Medulla oblongata (tissue), 1 donor: ENCODE measurements around the gene KCND3.

ENCODE experiments used
- DNase-seq: peaks from one replicate; pipeline ENCODE4 v3.0.0-alpha.2; 2015; ENCODE audit errors: extremely low spot score

KCND3 gene

GRCh38 chr1:111778066-111778465 lies 211.4 kb downstream of the KCND3 start:
- DNase-seq: no peak

- DNase-seq: no peak
Measured at GRCh38 chr1:111777301-111777700, 212.2 kb downstream of the KCND3 start.

GRCh38 chr1:111776861-111777260 lies 212.6 kb downstream of the KCND3 start:
- no peak for DNase-seq

GRCh38 chr1:111776391-111776790 lies 213.1 kb downstream of the KCND3 start:
- no peak for DNase-seq

GRCh38 chr1:111775966-111776365 lies 213.5 kb downstream of the KCND3 start:
- DNase-seq: no peak

- DNase-seq: no peak
Measured at GRCh38 chr1:111770916-111771315, 218.6 kb downstream of the KCND3 start.

GRCh38 chr1:111769517-111770146 lies 219.8 kb downstream of the KCND3 start:
- peak; percentile 84 for DNase-seq

- DNase-seq: no peak
Measured at GRCh38 chr1:111768625-111769024, 220.8 kb downstream of the KCND3 start.

- DNase-seq: no peak
Measured at GRCh38 chr1:111768023-111768422, 221.4 kb downstream of the KCND3 start.

- no peak for DNase-seq
Measured at GRCh38 chr1:111762332-111762731, 227.1 kb downstream of the KCND3 start.

GRCh38 chr1:111761717-111762116 lies 227.8 kb downstream of the KCND3 start:
- no peak for DNase-seq

- no peak for DNase-seq
Measured at GRCh38 chr1:111758373-111758772, 231.1 kb downstream of the KCND3 start.

GRCh38 chr1:111756124-111756513 lies 233.3 kb downstream of the KCND3 start:
- DNase-seq: no peak

GRCh38 chr1:111755331-111756123 lies 233.9 kb downstream of the KCND3 start, which contains the start of gene DDX20:
Gene DDX20 (plus strand): TSS chr1:111755901. CDS start chr1:111755925, 24 bp downstream.
- DNase-seq: peak; percentile 96

GRCh38 chr1:111754984-111755330 lies 234.5 kb downstream of the KCND3 start:
- DNase-seq: no peak

- peak; percentile 40 for DNase-seq
Measured at GRCh38 chr1:111751906-111752575, 237.4 kb downstream of the KCND3 start.

- no peak for DNase-seq
Measured at GRCh38 chr1:111750856-111751255, 238.6 kb downstream of the KCND3 start.

GRCh38 chr1:111749628-111750027 lies 239.8 kb downstream of the KCND3 start:
- DNase-seq: no peak

- no peak for DNase-seq
Measured at GRCh38 chr1:111747947-111748346, 241.5 kb downstream of the KCND3 start.

GRCh38 chr1:111747282-111747734 lies 242.2 kb downstream of the KCND3 start:
- DNase-seq: no peak

- DNase-seq: no peak
Measured at GRCh38 chr1:111746614-111746999, 242.9 kb downstream of the KCND3 start.

GRCh38 chr1:111745675-111746613 lies 243.5 kb downstream of the KCND3 start:
- no peak for DNase-seq
